Left renal pelvis (tissue), 4 donors: ENCODE results near the gene SNRNP27. TPM values are rescaled to one million over a fixed set of nuclear protein-coding genes. Genes with fewer than 3 reads are reported as not detected.

Experiments
- DNase-seq, 4 donors: peaks; one replicate each; pipeline ENCODE4 v3.0.0-alpha.2; 2013; ENCODE audit warnings: low read depth in 4 of 4, low spot score in 3 of 4
- polyA plus RNA-seq, 4 donors: library from polyadenylated mRNA; unstranded; fragments of 120-200 nt; gene quantifications; one replicate each; pipeline ENCODE4 v1.2.1, GENCODE V29; 2013; ENCODE audit not compliant: insufficient read length in 4 of 4

The SNRNP27 gene
- polyA plus RNA-seq, 4 donors = 67.3 to 80.8 (median 74.1) TPM

GRCh38 chr2:69914950-69915945 lies 21.5 kb downstream of the SNRNP27 start, which contains the start of gene MXD1:
Gene MXD1 (plus strand): TSS chr2:69915109. CDS start chr2:69915331, 222 bp downstream.
- no peak for DNase-seq

- DNase-seq = no peak
Measured at GRCh38 chr2:69916106-69916505, 22.4 kb downstream of the SNRNP27 start.

DNA sequence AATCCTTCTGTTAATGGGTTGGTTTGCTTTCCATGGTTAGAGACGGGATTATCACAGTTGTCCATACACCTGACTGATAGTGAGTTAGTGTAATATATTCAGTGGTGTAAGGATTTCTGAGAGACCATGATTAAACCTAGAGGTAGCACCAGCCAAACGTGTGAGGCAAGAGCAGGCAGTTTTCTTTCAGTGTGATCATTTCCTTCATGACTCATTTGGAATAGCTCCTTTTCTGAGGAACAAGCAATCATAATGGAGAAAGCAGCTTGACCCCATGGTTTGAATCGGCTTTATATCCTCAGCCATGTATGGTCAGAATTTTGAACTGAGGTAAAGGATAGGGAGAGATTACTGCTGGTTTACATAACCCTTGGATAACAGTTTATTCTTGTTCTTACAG lies 24.1 kb downstream of the SNRNP27 start:
- no peak for DNase-seq

DNA sequence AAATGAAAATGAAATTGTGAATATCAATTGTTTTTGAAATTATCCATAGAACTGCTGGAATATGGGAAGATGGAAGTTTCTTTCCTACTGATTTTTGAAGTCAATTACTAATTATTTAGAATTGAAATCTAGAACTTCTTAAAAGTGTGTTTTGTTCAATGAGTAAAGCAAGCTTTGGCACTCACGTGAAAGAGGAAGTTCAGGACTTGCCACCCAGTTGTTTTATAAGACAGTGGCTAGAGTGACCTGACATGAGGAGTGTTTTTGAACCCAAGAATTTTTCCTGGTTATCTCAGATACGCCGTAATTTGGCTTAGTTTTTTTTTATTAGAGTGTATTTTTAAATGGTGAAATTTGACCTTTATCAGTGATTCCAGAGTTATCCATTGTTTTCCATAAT lies 24.6 kb downstream of the SNRNP27 start:
- DNase-seq = no peak

DNA sequence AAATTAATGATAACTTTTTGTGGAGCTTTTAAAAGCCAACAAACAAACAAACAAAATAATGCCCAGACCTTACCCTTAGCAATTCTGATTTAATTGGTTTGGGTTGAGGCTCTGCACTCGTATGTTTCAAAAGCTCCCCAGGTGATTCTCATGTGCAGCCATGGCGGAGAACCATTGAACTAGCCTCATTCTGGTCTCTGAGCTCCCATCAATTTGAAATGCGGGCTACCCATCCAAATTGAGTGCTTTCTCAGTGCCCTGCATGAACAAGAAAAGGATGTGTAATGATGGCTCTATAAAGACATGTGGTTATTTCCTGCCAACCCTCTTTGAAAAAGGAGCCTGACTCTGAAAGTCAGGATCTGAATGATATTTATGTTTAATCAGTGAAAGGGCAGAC lies 29.4 kb downstream of the SNRNP27 start:
- DNase-seq = no peak

- no peak for DNase-seq
Measured at GRCh38 chr2:69926849-69927515, 33.2 kb downstream of the SNRNP27 start.

GRCh38 chr2:69931832-69932595 lies 38.3 kb downstream of the SNRNP27 start:
- no peak for DNase-seq

DNA sequence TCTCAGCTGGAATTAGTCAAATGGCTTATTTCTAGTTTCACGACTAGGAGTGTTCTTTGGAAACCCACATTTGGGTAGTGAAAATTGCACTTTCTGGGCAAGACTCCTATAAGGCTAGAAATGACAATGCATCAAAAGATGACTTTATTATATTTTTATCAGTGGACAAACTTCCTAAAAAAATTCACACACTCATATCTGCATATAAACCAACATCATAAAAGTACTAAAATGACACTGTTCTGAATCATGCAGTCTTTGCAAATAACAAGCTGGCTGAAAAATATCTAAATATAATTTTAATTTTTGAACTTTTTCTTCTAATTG lies 38.8 kb downstream of the SNRNP27 start:
- no peak for DNase-seq

DNA sequence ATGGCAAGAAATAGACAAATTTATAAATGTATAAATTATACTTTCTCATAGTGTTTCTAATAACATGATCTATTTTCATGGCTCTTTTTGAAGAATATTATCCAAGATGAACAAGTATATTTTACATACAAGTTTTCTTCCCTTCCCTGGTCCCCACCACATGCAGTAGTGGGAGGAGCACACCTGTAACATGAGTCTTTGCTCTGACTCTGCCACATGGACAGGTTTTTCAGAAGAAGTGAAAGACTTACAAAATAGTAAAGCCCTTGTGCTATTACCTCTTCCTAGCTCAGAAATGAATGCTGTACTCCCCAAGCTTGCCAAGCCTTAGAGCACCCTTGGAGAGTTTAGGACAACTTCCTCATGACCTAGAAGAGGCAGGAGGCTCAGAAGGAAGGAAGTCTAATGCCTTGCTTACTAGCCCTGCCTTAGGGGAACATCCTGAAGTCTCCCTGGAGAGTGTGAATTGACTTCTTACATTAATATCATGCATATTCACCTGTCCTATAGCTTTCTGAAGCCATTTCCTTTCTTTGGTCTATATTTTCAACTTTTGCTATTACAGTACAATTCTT lies 39.6 kb downstream of the SNRNP27 start:
- DNase-seq = no peak

GRCh38 chr2:69933839-69934613 lies 40.3 kb downstream of the SNRNP27 start:
- no peak for DNase-seq

DNA sequence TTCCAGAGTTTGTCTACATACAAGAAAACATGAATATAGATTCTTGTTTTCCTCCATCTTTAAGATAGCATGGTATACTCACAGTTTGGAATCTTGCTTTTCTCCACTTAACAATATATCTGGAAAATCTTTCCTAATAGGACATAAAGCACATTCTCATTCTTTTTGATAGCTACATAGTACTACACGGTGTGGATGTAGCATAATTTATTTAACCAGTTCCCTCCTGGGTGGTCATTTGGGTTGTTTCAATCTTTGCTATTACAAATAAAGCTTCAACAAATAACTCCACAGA lies 40.8 kb downstream of the SNRNP27 start:
- no peak for DNase-seq

GRCh38 chr2:69935011-69935410 lies 41.3 kb downstream of the SNRNP27 start:
- DNase-seq = no peak

- DNase-seq = no peak
Measured at GRCh38 chr2:69936906-69937305, 43.1 kb downstream of the SNRNP27 start.

GRCh38 chr2:69937968-69938367 lies 44.2 kb downstream of the SNRNP27 start:
- no peak for DNase-seq

GRCh38 chr2:69939722-69940121 lies 46.0 kb downstream of the SNRNP27 start:
- DNase-seq = no peak

- DNase-seq = no peak
Measured at GRCh38 chr2:69940691-69941090, 46.9 kb downstream of the SNRNP27 start.

DNA sequence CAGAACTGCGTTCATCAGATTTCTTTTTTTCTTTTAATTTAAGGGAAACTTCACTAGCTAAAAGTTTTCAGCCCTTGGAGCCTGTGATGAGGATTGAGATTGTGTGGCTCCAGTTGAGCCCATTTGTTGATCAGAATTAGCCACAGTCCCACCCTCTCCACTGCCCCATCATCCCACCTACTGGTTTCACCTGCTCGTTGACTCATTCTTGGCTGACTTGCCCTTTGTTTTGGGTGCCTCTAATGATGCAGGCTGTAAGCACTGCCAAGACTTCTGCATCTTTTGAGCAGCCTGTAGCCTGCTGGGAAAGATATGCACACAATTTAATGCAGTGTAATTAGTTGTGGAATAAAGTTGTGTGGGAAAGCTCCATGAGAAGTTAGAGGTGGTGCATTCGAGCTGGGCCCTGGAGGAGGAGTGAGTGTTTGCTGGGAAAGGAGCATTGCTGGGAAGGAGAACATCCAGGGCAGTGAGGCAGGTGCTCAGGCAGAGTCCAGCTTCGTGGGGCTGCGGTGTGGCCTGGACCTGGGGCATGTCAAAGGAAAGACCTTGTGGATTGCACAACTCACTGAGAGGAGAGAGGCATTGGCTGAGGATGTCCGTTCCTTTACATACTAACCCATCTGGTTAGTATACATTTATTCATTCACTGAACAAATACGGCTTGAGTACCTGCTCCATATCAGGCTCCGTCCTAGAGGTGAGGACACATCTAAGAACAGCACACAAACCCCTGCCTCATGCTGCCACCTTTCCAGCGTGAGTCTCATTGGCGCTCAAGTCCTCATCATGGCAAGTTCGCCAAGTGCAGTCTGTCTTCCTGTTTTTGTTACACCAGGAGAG lies 49.5 kb downstream of the SNRNP27 start:
- no peak for DNase-seq

DNA sequence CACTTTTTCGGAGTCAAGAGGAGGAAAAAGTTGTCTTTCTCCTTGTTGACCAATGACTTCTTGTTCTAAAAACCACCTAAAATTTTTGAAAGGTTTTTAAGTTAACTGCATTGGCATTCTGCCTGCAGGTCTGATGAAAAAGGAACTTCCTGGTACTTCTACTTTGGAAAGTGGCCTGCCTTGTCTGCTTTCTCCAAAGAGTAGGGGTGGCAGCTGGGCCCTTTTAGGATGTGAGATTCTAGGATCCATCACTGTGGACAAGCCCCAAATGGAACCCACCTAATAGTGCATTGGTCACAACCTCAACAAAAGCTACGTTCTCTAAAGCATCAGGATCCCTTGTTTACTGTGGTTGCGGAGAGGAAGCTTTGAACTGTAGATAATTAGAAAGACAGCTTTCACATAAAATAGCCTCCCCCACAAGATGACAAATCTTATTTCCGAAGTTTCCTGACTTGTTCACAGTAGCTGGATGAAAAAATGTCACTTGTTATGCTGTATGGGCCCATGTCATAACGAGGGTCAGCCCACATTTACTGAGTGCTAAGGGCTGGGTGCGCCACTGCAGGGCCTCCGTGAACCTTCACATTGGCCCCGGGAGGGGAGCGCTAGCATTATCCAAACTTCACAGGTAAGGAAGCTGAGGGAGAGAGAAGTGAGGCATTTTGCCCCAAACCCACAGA lies 50.2 kb downstream of the SNRNP27 start:
- no peak for DNase-seq

DNA sequence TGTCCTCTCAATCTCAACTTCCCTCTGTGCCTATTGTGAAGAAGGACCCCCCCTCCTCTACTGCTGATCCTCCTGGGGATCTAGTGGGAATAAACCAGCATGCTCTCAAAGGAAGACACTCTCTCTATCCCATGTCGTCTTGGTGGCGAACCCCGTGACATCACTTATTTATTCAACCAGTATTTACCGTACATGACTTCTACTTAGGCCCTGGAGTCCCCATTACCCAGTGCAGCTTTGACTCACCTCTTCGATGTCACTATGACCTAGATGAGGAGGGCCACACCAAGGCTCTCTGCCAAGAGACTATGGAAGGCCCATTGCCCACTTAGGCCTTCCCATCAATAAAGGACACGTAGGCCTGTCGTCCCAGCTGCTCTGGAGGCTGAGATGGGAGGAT lies 51.0 kb downstream of the SNRNP27 start:
- DNase-seq = no peak
